Activated naive CD4-positive, alpha-beta T cell treated with anti-CD3 and anti-CD28 coated beads, Interleukin-2, amount 10 ng/mL, durations not matched to agents 7 days and 5 days (primary cell): Measurements from ENCODE around the gene ZNF768.

Experiments used
- CTCF ChIA-PET: fragments of 350-600 bp; sonication (Branson Sonifier 250); formaldehyde crosslinking; loops from one replicate; lab custom pipeline; 2021; ENCODE audit warnings: antibody characterized with exemption; lab: Charles Lee
- DNase-seq: peaks from one replicate; pipeline ENCODE4 v3.0.0-alpha.2; 2020
- H3K27ac Mint-ChIP-seq: one replicate; pipeline ENCODE4 v1.8.0; 2021; ENCODE audit warnings: mild to moderate bottlenecking, moderate library complexity, mixed read lengths
- H3K27me3 Mint-ChIP-seq: one replicate; pipeline ENCODE4 v1.8.0; 2021; ENCODE audit warnings: mild to moderate bottlenecking, mixed read lengths
- H3K36me3 Mint-ChIP-seq: one replicate; pipeline ENCODE4 v1.8.0; 2021; ENCODE audit warnings: mixed read lengths
- H3K4me1 Mint-ChIP-seq: one replicate; pipeline ENCODE4 v1.8.0; 2021; ENCODE audit warnings: mixed read lengths
- H3K4me3 Mint-ChIP-seq: one replicate; pipeline ENCODE4 v1.8.0; 2021; ENCODE audit warnings: mild to moderate bottlenecking, moderate library complexity, mixed read lengths
- H3K9me3 Mint-ChIP-seq: one replicate; pipeline ENCODE4 v1.8.0; 2021; ENCODE audit warnings: mixed read lengths

ZNF768 gene

DNA sequence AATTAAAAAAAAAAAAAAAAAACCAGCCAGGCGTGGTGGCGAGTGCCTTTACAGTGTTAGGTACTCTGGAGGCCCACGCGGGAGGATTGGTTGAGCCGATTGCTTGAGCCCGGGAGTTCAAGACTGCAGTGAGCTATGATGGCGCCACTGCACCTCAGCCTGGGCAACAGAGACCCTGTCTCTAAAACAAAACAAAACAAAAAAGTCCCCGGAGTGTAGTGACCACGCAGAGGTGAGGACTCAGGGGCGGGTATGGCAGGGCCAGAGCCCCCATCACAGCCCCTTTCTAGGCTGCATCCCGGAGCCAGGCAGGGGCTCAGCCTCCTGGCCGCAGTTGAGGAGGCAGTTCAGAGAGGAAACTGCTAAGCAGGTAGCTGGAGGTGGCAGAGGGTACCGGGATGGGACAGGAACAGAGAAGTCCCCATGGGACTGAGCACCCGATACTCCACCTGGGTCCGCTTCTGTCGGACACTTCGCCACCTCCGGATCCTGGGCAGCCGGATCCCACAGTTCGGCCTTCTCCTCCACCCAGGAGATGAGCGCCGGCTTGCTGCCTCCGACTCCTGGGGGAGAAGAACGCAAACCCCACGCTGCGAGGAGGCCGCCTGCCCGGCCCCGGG, 7.5 kb upstream of the ZNF768 start:
- H3K4me1 Mint-ChIP-seq = peaks cover 56% of the 10 kb centered on the region
- peak; percentile 49 for DNase-seq
- no peaks in the 10 kb centered on the region for H3K27me3 Mint-ChIP-seq
- H3K9me3 Mint-ChIP-seq = no peaks in the 10 kb centered on the region
- H3K4me3 Mint-ChIP-seq = peak overlapping the region; percentile 86
- peak overlapping the region; percentile 97 for H3K27ac Mint-ChIP-seq
- CTCF ChIA-PET = interaction anchor here (0.5 to 4.1 kb wide), 10 partner anchors 12 to 138 kb away, joined by 3 to 42 read pairs (median 11); partner anchors contain the start of genes DCTPP1, ZNF688, ZNF764 and ZNF785
- H3K36me3 Mint-ChIP-seq = peaks cover 30% of the 10 kb centered on the region

DNA sequence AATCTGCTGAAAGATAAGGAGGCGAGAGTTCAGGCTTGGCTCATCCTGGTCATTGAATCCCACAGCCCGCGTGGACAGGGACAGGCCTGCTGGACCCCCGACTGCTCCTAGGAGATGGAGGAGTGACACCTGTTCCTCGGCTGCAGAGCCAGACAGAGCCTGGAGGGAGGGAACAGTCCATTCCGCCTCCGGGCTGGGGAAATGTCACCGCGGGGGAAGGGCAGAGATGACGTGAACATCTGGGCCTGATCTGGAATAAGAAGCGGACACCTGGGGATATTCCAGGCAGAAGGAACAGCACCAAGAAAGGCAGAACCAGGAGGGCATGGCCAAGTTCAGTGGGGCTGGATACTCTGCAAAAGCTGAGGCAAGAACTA, 6.8 kb upstream of the ZNF768 start:
- H3K27me3 Mint-ChIP-seq = no peaks in the 10 kb centered on the region
- DNase-seq = no peak
- H3K4me3 Mint-ChIP-seq = peak overlapping the region; percentile 73
- peaks cover 30% of the 10 kb centered on the region for H3K36me3 Mint-ChIP-seq
- peak overlapping the region; percentile 80 for H3K27ac Mint-ChIP-seq
- H3K9me3 Mint-ChIP-seq = no peaks in the 10 kb centered on the region
- CTCF ChIA-PET = interaction anchor here (1.4 to 4.1 kb wide), 4 partner anchors 24 to 83 kb away, joined by 3 to 42 read pairs (median 21); partner anchors contain the start of genes ZNF688 and ZNF764
- peaks cover 62% of the 10 kb centered on the region for H3K4me1 Mint-ChIP-seq

DNA sequence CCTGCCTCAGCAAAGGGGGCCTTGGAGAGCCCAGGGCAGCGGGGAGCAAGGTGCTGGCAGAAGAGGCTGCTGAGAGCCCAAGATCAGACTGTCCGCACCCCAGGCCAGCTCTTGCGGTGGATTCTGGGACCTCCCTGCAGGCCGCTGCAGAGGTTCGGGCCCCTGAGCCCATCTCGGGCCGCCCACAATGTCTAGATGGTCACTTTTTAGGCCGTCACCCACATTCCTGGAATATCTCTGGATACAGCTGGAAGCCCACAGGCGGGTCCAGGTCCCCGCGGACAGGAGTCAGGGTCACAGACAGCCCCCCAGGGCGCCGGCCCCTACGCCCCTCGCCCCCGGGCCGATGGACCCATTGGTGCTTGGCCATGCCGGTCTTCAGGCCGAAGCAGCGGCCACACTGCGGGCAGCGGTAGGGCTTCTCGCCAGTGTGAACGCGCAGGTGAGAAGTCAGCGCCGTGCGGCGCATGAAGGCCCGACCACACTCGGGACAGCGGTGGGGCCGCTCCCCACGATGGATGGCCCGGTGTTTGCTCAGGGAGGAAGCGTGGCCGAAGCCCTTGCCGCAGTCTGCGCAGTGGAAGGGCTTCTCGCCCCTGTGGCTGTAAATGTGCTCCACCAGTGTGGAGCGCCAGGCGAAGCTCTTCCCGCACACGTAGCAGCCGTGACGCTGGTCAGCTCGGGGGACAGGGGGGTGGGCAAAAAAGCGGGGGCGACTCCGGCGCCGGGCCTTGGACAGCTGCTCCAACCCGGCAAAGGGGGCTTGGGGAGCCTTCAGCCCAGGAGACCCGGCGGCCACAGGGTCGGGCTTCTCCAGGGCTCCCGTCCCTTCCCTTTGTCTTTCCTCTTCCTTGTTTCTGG, 6.1 kb upstream of the ZNF768 start:
- CTCF ChIA-PET = interaction anchor here (1.4 kb wide), 1 partner anchor 83 kb away, joined by 3 read pairs; no protein-coding TSS in a partner anchor
- Mint-ChIP-seq H3K4me3 (peak overlapping the region; percentile 73), H3K4me1 (peaks cover 63% of the 10 kb centered on the region), H3K27me3 (no peaks in the 10 kb centered on the region), H3K27ac (no peak overlapping the region), H3K36me3 (peaks cover 24% of the 10 kb centered on the region), H3K9me3 (no peaks in the 10 kb centered on the region)
- DNase-seq = no peak

DNA sequence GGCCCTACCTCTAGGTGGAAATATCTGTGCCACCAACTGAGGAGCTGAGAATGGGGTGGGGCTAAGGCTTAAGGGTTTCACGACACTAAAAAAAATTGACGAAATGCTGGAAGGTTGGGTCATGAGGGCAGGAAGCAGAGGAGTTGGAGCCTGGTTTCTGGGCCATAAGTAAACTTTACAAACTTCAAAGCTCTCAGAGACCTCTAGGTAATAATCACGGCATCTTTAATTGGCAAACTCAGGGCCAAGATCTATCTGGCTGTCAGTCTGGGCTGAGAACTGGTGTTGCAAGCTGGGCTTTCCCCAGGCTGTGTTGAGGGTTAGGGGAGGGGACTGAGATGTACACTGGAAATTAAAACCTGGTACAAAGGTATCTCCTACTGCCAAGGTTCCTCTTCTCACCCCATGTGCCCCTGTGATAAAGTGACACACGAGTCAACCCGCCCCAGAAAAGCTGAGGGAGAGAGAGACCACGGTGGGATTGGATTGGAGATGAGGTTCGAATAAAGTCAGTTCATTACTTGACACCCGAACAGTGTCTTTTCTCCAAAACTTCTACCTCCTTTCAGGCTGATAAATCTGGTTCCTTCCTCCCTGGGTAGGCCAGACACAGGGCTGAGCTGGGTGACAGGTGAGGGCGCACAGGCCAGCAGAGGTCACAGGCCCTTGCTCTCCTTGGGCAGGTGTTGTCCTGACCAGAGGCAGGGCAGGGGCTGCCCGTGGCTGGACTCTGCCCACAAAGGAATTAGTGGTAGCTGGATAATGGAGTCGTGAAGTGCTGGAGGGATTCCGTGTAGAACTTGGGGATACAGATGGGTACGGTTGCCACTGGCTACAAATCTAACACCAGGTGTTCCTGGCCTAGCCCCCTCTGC, 4.0 kb upstream of the ZNF768 start:
- peaks cover 7% of the 10 kb centered on the region for H3K27me3 Mint-ChIP-seq
- H3K4me3 Mint-ChIP-seq = no peak overlapping the region
- CTCF ChIA-PET = interaction anchor here (0.6 to 1.6 kb wide), 4 partner anchors 51 to 101 kb away, joined by 3 to 4 read pairs (median 3); partner anchors contain the start of gene DCTPP1
- no peak overlapping the region for H3K27ac Mint-ChIP-seq
- no peak for DNase-seq
- H3K9me3 Mint-ChIP-seq = no peaks in the 10 kb centered on the region
- H3K4me1 Mint-ChIP-seq = peaks cover 55% of the 10 kb centered on the region
- H3K36me3 Mint-ChIP-seq = peaks cover 11% of the 10 kb centered on the region

DNA sequence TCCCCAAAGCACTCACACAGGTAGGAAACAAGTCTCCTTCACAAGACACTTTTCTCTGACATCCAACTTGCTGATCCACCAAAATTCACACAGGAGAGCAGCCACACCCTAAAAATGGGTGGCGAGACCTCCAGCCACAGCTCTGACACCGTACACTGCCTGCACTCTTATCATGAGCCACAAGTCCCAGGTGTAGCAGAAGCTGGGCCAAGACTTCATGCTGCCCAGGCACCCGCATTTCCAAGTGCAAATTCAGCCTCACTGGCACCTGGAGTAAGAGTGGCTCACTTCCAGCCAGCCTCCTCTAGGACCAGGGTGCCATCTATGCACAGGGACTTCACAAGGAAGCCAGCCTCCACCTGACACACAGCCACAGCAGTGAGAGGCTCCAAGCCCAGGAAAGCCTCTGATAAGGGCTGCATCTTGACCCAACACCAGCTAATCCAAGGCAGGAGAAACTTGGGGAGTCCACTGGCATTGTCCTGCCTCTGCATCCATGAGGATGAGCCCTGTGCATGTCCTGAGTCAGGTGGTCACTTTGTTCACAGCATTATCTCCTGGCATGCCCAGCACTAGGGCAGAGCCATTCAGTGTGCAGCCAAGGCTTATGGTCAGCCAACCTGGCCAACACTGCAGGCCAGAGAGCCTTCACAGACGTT, 2.6 kb upstream of the ZNF768 start:
- H3K4me1 Mint-ChIP-seq = peaks cover 49% of the 10 kb centered on the region
- H3K27ac Mint-ChIP-seq = no peak overlapping the region
- H3K36me3 Mint-ChIP-seq = peaks cover 6% of the 10 kb centered on the region
- CTCF ChIA-PET = interaction anchor here (0.8 to 2.2 kb wide), 7 partner anchors 11 to 99 kb away, joined by 3 to 6 read pairs (median 3); partner anchors contain the start of gene DCTPP1
- no peak overlapping the region for H3K4me3 Mint-ChIP-seq
- H3K27me3 Mint-ChIP-seq = peaks cover 14% of the 10 kb centered on the region
- no peak for DNase-seq
- no peaks in the 10 kb centered on the region for H3K9me3 Mint-ChIP-seq

DNA sequence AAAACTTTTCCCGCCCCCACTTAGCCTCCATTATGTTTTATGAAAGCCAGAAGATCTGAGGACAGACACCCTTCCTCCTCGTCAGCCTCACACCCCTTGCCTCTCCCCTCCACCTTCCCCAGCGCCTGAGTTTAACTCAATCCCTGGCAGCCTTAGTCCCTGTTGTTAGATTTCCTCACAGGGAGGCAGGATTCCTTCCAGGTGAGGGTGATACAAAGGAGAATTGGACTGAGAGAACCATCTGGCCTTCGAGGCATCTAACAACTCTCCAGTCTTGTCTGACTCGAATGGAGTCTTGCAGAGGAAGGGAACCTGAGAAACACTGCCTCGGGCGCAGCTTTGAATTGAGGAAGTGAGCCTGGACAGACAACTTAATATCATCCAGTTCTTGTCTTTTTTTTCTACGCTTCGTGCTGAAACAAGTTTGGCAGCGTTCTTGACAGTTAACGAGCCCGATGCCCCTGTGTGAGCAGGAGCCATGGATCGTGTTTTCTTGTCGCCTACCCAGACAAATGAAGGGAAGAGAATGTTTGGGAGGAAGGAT, 1.3 kb upstream of the ZNF768 start:
- CTCF ChIA-PET = interaction anchor here (1.0 to 2.2 kb wide), 4 partner anchors 8 to 87 kb away, joined by 3 to 6 read pairs (median 4); no protein-coding TSS in a partner anchor
- Mint-ChIP-seq H3K36me3 (peaks cover 4% of the 10 kb centered on the region), H3K27ac (peak overlapping the region; percentile 82), H3K27me3 (peaks cover 14% of the 10 kb centered on the region), H3K4me3 (peak overlapping the region; percentile 80), H3K9me3 (no peaks in the 10 kb centered on the region), H3K4me1 (peaks cover 43% of the 10 kb centered on the region)
- no peak for DNase-seq

DNA sequence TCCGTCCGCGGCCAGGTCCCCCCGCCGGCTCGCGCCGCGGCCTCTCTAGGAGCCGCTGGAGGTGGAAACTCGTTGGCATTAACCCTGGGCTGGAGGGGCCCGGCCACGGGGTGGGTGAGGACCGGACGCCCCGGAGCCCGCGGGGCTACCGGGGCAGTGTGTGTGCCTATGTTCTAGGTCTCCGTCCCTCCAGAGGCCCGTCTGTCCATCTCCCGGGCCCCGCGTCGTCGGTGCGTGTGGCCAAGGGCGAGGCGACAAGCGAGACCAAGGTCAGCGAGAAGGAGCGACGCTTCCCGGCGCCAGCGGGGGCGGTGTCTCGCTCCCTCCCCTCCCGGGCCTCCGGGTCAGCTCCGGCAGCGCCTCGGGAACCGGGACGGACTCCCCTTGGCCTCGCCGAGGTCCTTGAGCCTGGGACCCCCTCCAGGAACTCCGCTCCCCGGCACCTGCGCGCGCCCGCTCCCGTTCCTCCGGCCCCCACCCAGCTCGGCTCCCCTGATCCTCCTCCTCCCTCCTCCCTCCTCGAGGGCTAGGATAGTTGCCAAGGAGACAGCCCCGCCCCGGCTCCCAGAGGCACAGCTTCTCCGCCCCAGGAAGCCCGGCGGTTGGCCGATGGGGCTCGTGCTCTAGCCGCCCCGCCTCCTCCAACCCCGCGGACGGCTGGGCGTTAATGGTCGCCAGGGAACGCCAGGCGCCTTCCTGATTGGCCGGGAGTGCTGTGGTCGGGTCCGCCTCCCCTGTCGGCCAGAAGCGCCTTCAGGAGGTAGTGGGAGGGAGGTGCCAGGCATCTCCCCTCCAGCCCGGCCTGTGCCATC, 663 bp upstream of the ZNF768 start:
- Mint-ChIP-seq H3K4me1 (peaks cover 42% of the 10 kb centered on the region), H3K36me3 (peaks cover 7% of the 10 kb centered on the region), H3K9me3 (no peaks in the 10 kb centered on the region), H3K4me3 (peak overlapping the region; percentile 80), H3K27ac (peak overlapping the region; percentile 82), H3K27me3 (peaks cover 14% of the 10 kb centered on the region)
- DNase-seq = peak; percentile 98
- CTCF ChIA-PET = interaction anchor here (1.0 to 2.2 kb wide), 3 partner anchors 8 to 88 kb away, joined by 3 to 6 read pairs (median 5); no protein-coding TSS in a partner anchor

DNA sequence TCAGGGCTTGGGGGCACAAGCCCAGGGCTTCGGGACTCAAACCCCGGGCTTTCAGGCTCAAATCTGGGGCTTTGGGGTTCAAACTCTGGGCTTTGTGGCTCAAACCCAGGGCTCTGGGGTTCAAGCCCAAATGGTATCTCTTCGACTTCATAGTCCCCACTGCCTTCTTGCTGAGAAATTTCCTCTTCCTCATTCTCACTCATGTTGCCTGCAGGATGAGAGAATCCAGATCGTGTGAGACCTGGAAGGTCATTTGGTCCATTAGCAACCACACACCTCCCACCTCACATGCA, 576 bp downstream of the ZNF768 start:
- H3K27ac Mint-ChIP-seq = peak overlapping the region; percentile 28
- peaks cover 37% of the 10 kb centered on the region for H3K4me1 Mint-ChIP-seq
- H3K4me3 Mint-ChIP-seq = peak overlapping the region; percentile 82
- H3K36me3 Mint-ChIP-seq = peaks cover 15% of the 10 kb centered on the region
- no peaks in the 10 kb centered on the region for H3K9me3 Mint-ChIP-seq
- CTCF ChIA-PET = interaction anchor here (0.9 kb wide), 1 partner anchor 96 kb away, joined by 3 read pairs; the partner anchor contains the start of gene DCTPP1
- no peak for DNase-seq
- peaks cover 14% of the 10 kb centered on the region for H3K27me3 Mint-ChIP-seq

DNA sequence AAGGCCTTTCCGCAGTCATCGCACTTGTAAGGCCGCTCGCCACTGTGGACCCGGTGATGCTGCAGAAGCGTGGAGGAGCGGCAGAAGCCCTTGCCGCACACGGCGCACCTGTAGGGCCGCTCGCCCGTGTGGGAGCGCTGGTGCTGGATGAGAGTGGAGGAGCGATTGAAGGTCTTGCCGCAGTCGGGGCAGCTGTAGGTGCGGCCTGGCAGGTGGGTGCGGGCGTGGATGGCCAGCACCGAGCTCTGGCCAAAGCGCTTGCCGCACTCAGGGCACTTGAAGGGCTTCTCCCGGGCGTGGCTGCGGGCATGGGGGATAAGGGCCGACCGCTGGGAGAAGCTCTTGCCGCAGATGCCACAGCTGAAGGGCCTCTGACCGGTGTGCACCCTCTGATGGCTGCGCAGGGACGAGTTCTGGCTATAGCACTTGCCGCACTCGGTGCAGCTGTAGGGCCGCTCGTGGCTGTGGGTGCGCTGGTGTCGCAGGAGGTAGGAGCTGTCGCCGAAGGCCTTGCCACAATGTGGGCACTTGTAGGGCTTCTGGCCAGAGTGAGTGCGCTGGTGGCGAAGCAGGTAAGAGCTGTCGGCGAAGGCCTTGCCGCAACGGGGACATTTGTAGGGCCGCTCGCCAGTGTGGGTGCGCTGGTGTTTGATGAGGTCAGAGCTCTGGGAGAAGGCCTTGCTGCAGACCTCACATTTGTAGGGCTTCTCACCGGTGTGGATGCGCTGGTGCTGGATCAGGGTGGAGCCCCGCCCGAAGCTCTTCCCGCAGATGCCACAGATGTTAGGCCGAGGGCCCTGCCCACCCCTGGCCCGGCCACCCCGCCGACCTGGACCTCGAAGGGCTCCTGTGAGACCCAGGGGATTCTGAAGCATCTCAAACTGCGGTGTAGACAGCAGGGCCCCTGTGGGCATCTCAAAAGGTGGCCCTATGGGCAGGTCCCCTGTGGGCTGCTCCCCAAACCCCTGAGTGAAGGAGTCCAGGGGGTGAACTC, 1.5 kb downstream of the ZNF768 start:
- peaks cover 22% of the 10 kb centered on the region for H3K36me3 Mint-ChIP-seq
- peaks cover 27% of the 10 kb centered on the region for H3K4me1 Mint-ChIP-seq
- H3K27me3 Mint-ChIP-seq = peaks cover 14% of the 10 kb centered on the region
- no peak for DNase-seq
- CTCF ChIA-PET = interaction anchor here (0.9 kb wide), 1 partner anchor 95 kb away, joined by 3 read pairs; the partner anchor contains the start of gene DCTPP1
- peak overlapping the region; percentile 49 for H3K4me3 Mint-ChIP-seq
- H3K27ac Mint-ChIP-seq = no peak overlapping the region
- no peaks in the 10 kb centered on the region for H3K9me3 Mint-ChIP-seq

DNA sequence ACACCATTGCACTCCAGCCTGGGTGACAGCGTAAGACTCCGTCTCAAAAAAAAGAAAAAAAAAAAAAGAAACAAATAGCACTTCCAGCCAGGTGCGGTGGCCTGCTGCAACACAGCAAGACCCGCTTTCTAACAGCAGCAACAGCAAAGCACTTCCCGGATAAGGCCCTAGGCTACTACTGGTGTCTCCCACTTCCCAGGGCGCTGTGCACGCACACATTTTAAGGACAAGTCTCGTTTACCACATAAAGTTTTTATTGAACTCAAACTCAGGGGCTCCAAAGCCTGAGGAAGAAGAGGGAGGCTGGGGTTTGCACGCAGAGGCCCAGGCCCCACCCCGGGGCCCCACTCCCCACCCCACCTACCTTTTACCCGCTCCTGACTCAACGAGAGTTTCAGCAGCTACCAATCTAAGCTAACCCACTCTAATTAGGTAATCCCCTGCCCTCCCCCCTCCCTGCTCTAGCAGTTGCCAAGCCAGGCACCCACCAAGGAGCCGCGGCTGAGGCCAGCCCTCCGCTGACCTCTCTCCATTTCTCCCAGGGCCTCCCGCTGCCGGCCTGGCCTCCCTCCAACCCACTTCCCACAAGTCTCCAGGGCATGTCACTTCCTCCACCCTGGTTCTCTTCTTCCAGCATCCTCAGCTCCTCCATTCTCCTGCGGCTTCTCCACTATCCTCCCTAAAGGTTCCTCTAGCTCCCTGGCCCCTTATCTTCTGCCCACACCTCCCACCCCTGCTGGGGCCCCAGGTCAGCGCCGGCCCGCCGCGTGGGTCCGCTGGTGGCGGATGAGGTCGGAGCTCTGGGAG, 2.4 kb downstream of the ZNF768 start:
- Mint-ChIP-seq H3K36me3 (peaks cover 31% of the 10 kb centered on the region), H3K4me1 (peaks cover 26% of the 10 kb centered on the region), H3K27ac (peak overlapping the region; percentile 24), H3K9me3 (no peaks in the 10 kb centered on the region), H3K4me3 (no peak overlapping the region), H3K27me3 (peaks cover 14% of the 10 kb centered on the region)
- CTCF ChIA-PET = no interaction called here
- no peak for DNase-seq
